HepG2 (cell line): ENCODE measurements around the gene SPATC1L. TPM values are rescaled to one million over a fixed set of nuclear protein-coding genes. Genes with fewer than 3 reads are reported as not detected.
"Not testable (repeated sequence)": the region's sequence is repeated elsewhere in the genome, so short reads cannot be mapped to it uniquely, and the experiment has no call there.

Experiments used
- ATAC-seq: fragments of 200-7000 bp; cut with Tn5 transposase; 3 replicates; pipeline ENCODE4 v1.9.1; 2020; ENCODE audit warnings: mild to moderate bottlenecking, moderate library complexity
- BruUV-seq: library from RNA; stranded (reverse); fragments of 400-500 nt; replicated peaks from 2 replicates; lab custom pipeline; 2021; lab: Mats Ljungman, UMichigan
- CTCF ChIA-PET: fragments of 300-600 bp; formaldehyde crosslinking; extraction: SDS; loops from one replicate; lab custom pipeline; 2021; ENCODE audit warnings: low total read pairs, inconsistent platforms, low intra/inter-chr PET ratio; lab: Yijun Ruan, JAX
- POLR2A ChIA-PET: fragments of 350-600 bp; sonication (Branson Sonifier 250); formaldehyde crosslinking; loops from one replicate; lab custom pipeline; 2020; ENCODE audit warnings: antibody characterized with exemption, inconsistent platforms; lab: Yijun Ruan, JAX
- DNase-seq: peaks from one replicate; pipeline ENCODE4 v3.0.0-alpha.2; 2015; ENCODE audit warnings: low spot score
- FAIRE-seq: peaks from 3 replicates; lab custom pipeline; 2011; peaks lifted over from hg19 to GRCh38; lab: Jason Lieb, UNC
- H2AFZ ChIP-seq: one replicate; pipeline ENCODE4 v1.6.1; 2011; ENCODE audit warnings: low read length, inconsistent platforms
- H3K27ac ChIP-seq: fragments of 300-600 bp; 3 replicates; pipeline ENCODE4 v1.8.0; 2011; ENCODE audit warnings: mixed run types, mild to moderate bottlenecking, mixed read lengths, low read length, inconsistent platforms; ENCODE audit not compliant: insufficient read depth; ENCODE audit errors: extremely low read length
- H3K27me3 ChIP-seq, 2 experiments: fragments of 200-600 bp in 1 of 2; 2 replicates in 1 of 2; 3 replicates in 1 of 2; pipeline versions ENCODE4 v1.6.0 to v1.8.0; 2011; ENCODE audit warnings: low read length in 2 of 2, mild to moderate bottlenecking in 2 of 2, moderate library complexity in 2 of 2, inconsistent platforms in 1 of 2; ENCODE audit not compliant: insufficient read depth in 2 of 2, control insufficient read depth in 1 of 2
- H3K36me3 ChIP-seq, 2 experiments: fragments of 200-600 bp in 1 of 2; replicated peaks in 1 of 2; 2 replicates in 1 of 2; 3 replicates in 1 of 2; pipeline versions ENCODE4 v1.5.1 to v1.8.0; 2011; ENCODE audit warnings: low read length in 2 of 2, inconsistent platforms in 1 of 2; ENCODE audit not compliant: insufficient read depth in 2 of 2, control insufficient read depth in 1 of 2
- H3K4me1 ChIP-seq: 2 replicates; pipeline ENCODE4 v1.5.1; 2012; ENCODE audit warnings: low read length, inconsistent platforms; ENCODE audit not compliant: insufficient read depth
- H3K4me2 ChIP-seq: 2 replicates; pipeline ENCODE4 v1.6.0; 2011; ENCODE audit warnings: low read depth, low read length, inconsistent platforms
- H3K4me3 ChIP-seq, 3 experiments: fragments of 200-600 bp in 1 of 3; sonication (generic), shearing (Covaris generic) in 1 of 3; replicated peaks in 1 of 3; 2 replicates each; pipeline ENCODE4 v1.5.1; 2011 to 2016; ENCODE audit warnings: low read length in 3 of 3, inconsistent platforms in 2 of 3, low read depth in 2 of 3, mild to moderate bottlenecking in 2 of 3, control low read depth in 1 of 3, mixed read lengths in 1 of 3; ENCODE audit not compliant: insufficient read depth in 1 of 3
- H3K79me2 ChIP-seq: one replicate; pipeline ENCODE4 v1.6.1; 2011; ENCODE audit warnings: low read length, inconsistent platforms; ENCODE audit not compliant: insufficient read depth
- H3K9ac ChIP-seq: 2 replicates; pipeline ENCODE4 v1.6.0; 2011; ENCODE audit warnings: mild to moderate bottlenecking, low read depth, low read length, inconsistent platforms; ENCODE audit not compliant: insufficient read depth
- H3K9me3 ChIP-seq: 2 replicates; pipeline ENCODE4 v1.5.1; 2012; ENCODE audit warnings: mild to moderate bottlenecking, low read length
- H4K20me1 ChIP-seq: 2 replicates; pipeline ENCODE4 v1.6.0; 2011; ENCODE audit warnings: inconsistent platforms, mild to moderate bottlenecking, low read length, moderate library complexity; ENCODE audit not compliant: insufficient read depth
- ATRX ChIP-seq: sonication (generic); formaldehyde crosslinking; IDR thresholded peaks from 2 replicates; pipeline ENCODE4 v1.4.0; 2020; ENCODE audit warnings: missing genetic modification reagents, borderline replicate concordance
- KLF11 ChIP-seq: IDR thresholded peaks from 2 replicates; pipeline ENCODE4 v1.6.1; 2016; ENCODE audit warnings: missing compliant biosample characterization
- MTA1 ChIP-seq: sonication (generic); formaldehyde crosslinking; IDR thresholded peaks from 2 replicates; pipeline ENCODE4 v1.4.0; 2020; ENCODE audit warnings: missing genetic modification reagents, mild to moderate bottlenecking, borderline replicate concordance
- MXI1 ChIP-seq: IDR thresholded peaks from 3 replicates; pipeline ENCODE4 v1.6.1; 2012; ENCODE audit warnings: low read depth, low read length, inconsistent platforms, borderline replicate concordance
- ZNF33A ChIP-seq: sonication (generic); formaldehyde crosslinking; IDR thresholded peaks from 2 replicates; pipeline ENCODE4 v1.5.1; 2020; ENCODE audit warnings: missing genetic modification reagents, mild to moderate bottlenecking, moderate library complexity, borderline replicate concordance
- WGBS: methylation state at CpG from one replicate; pipeline ENCODE4 v1.1.6; 2017; ENCODE audit warnings: low lambda C conversion rate; 5-methylcytosine and 5-hydroxymethylcytosine counted together
- in situ Hi-C: cut with HindIII; loops from 2 replicates; pipeline ENCODE4 v1.10.0; 2017; ENCODE audit warnings: low pct_unique_long_range_greater_than_20kb; ENCODE audit not compliant: extremely low pct_ligation_motif_present
- intact Hi-C: fragments of 100-400 bp; cut with micrococcal nuclease; formaldehyde crosslinking; loops from one replicate; pipeline ENCODE4 v1.10.0; 2022; ENCODE audit not compliant: unreplicated experiment
- polyA plus RNA-seq, 8 experiments: library from polyadenylated mRNA; depleted of rRNA in 3 of 8; stranded (reverse) in 7 of 8; unstranded in 1 of 8; fragments of >200 nt; fragmentation: Illumina TruSeq in 4 of 8; extraction: Trizol in 4 of 8; gene quantifications; 2 replicates each; pipeline versions ENCODE4 v1.2.1 to v1.2.3, GENCODE V29; 2011 to 2016; ENCODE audit warnings: low read depth in 4 of 8, missing spikeins in 1 of 8, mixed read lengths in 1 of 8; ENCODE audit not compliant: insufficient read depth in 1 of 8
- total RNA-seq, 5 experiments: library from RNA; depleted of rRNA; stranded (reverse); fragments of >200 nt; fragmentation: Illumina TruSeq; extraction: Trizol; gene quantifications; 2 replicates each; pipeline ENCODE4 v1.2.3, GENCODE V29; 2016; ENCODE audit warnings: low read depth in 1 of 5
- TF ChIP-seq, protein P1 (sequence below): sonication (generic); formaldehyde crosslinking; IDR thresholded peaks from 2 replicates; pipeline ENCODE4 v1.4.0; 2020; ENCODE audit warnings: missing genetic modification reagents, borderline replicate concordance
- TF ChIP-seq, protein P2 (sequence below): IDR thresholded peaks from 2 replicates; pipeline ENCODE4 v1.6.1; 2012; ENCODE audit warnings: inconsistent platforms

The SPATC1L gene
- total and polyA plus RNA-seq, 2 of the 13 experiments (the other 11 are each of a cell fraction or from before 2014, with no cell fraction given): 1.4 to 3.3 TPM

DNA sequence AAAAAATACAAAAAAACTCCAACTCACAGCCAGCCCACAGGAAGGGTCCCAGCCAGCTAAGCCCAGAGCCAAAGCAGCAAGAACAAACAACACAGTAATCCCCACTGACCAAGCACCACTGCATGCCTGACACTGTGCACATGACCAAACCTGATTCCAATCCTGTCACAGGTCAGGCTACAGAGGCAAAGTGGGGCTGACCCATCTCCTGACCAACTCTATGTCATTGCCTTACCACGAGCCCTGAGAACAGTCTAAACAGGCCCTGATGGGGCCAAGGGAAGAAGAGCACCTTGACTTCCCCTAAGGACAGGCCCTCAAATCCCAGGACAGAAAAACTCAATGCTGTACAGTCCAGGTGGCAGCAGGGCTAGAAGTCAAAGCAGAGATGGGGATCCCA lies 41.9 kb upstream of the SPATC1L start (continued):
- TF ChIP-seq, protein P1, sequence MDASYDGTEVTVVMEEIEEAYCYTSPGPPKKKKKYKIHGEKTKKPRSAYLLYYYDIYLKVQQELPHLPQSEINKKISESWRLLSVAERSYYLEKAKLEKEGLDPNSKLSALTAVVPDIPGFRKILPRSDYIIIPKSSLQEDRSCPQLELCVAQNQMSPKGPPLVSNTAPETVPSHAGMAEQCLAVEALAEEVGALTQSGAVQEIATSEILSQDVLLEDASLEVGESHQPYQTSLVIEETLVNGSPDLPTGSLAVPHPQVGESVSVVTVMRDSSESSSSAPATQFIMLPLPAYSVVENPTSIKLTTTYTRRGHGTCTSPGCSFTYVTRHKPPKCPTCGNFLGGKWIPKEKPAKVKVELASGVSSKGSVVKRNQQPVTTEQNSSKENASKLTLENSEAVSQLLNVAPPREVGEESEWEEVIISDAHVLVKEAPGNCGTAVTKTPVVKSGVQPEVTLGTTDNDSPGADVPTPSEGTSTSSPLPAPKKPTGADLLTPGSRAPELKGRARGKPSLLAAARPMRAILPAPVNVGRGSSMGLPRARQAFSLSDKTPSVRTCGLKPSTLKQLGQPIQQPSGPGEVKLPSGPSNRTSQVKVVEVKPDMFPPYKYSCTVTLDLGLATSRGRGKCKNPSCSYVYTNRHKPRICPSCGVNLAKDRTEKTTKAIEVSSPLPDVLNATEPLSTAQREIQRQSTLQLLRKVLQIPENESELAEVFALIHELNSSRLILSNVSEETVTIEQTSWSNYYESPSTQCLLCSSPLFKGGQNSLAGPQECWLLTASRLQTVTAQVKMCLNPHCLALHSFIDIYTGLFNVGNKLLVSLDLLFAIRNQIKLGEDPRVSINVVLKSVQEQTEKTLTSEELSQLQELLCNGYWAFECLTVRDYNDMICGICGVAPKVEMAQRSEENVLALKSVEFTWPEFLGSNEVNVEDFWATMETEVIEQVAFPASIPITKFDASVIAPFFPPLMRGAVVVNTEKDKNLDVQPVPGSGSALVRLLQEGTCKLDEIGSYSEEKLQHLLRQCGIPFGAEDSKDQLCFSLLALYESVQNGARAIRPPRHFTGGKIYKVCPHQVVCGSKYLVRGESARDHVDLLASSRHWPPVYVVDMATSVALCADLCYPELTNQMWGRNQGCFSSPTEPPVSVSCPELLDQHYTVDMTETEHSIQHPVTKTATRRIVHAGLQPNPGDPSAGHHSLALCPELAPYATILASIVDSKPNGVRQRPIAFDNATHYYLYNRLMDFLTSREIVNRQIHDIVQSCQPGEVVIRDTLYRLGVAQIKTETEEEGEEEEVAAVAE: no peak
- TF ChIP-seq KLF11 (CRISPR knock-in tag) (no peak), ATRX (no peak), MXI1 (peak; percentile 14; the same call in 1 of the 3 replicates), MTA1 (no peak), ZNF33A (CRISPR knock-in tag) (no peak)
- TF ChIP-seq, protein P2, sequence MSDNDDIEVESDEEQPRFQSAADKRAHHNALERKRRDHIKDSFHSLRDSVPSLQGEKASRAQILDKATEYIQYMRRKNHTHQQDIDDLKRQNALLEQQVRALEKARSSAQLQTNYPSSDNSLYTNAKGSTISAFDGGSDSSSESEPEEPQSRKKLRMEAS: 0 out of 2 replicates have a peak, but pooled peaks have one; percentile 26

DNA sequence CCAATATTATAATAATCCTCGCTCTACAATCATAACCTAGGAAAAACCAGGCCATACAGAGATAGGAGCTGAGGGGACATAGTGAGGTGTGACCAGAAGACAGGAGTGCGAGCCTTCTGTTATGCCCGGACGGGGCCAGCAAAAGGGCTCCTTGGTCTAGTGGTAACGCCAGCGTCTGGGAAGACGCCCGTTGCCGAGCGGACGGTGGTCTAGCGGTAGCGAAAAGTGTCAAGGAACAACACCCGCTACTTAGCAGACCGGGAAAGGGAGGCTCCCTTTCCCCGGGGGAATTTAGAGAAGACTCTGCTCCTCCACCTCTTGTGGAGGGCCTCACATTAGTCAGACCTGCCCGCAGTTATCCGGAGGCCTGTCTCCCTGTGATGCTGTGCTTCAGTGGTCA lies 39.4 kb upstream of the SPATC1L start:
- POLR2A ChIA-PET, FAIRE-seq, in situ Hi-C loops, H3K9me3 ChIP-seq, H3K9ac ChIP-seq, DNase-seq, ATAC-seq, H3K4me3 ChIP-seq, H3K27me3 ChIP-seq, BruUV-seq, H3K4me2 ChIP-seq, CTCF ChIA-PET, H2AFZ ChIP-seq, H3K27ac ChIP-seq: not testable (repeated sequence)
- peaks cover 80% of the 10 kb centered on the region for H3K79me2 ChIP-seq
- peaks cover 10 to 44% of the 10 kb centered on the region in 2 experiments for H3K36me3 ChIP-seq
- 96% methylated on average over 11 of the region's 18 CpGs for WGBS
- intact Hi-C loops: loop anchor here (10.0 kb wide), 1 partner anchor 61 kb away; the partner anchor contains the start of genes MCM3AP and YBEY
- H3K4me1 ChIP-seq: peaks cover 35% of the 10 kb centered on the region
- H4K20me1 ChIP-seq: peaks cover 36% of the 10 kb centered on the region
